ENCODE results near the gene TMPRSS2. TPM values are rescaled to one million over a fixed set of nuclear protein-coding genes. Genes with fewer than 3 reads are reported as not detected.

TMPRSS2 gene
- total and polyA plus RNA-seq, 2 donors from 2014 or later: 32.8 to 55.0 TPM

DNA sequence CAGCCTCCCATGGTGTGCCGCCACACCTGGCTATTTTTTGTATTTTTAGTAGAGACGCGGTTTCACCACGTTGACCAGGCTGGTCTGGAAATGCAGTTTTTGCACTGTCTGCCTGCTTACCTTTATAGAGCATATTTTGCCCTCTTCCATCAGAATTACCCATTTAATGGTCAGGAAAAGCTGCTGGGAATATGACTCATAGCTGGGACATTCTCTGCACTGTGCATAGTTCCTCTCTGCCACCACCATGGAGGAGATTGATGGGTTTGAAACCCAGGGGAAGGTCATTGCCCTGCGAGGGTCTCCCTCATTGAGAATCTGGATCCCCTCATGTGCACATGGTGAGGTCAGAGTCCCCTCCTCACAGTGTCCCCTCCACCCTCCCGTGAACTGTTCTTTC, 49.8 kb downstream of the TMPRSS2 start:
- no peak for DNase-seq
- H3K27me3 ChIP-seq (ENCODE audit: control insufficient read depth, insufficient read depth, low read length): no peaks in the 10 kb centered on the region
- peaks cover 0 to 12% (median 0%) of the 10 kb centered on the region in 3 donors for H3K36me3 ChIP-seq (ENCODE audit: control insufficient read depth in 2 of 3, insufficient read depth in 3 of 3, low read length in 3 of 3)
- H3K4me3 ChIP-seq (ENCODE audit: low read length in 3 of 3): no peak overlapping the region
- peaks cover 0 to 3% (median 0%) of the 10 kb centered on the region in 3 donors for H3K4me1 ChIP-seq (ENCODE audit: control insufficient read depth in 2 of 3, insufficient read depth in 2 of 3, low read depth in 1 of 3, low read length in 3 of 3)
- H3K27ac ChIP-seq (ENCODE audit: low read depth in 2 of 2, low read length in 2 of 2): no peak overlapping the region
- no peak for FAIRE-seq
- H3K9ac ChIP-seq (ENCODE audit: low read length in 3 of 3): no peak overlapping the region
- intact Hi-C loops (cut with DNase I): loop anchor here (10.0 kb wide), 1 partner anchor 173 kb away; no protein-coding TSS in a partner anchor
- TF ChIP-seq, protein P1, sequence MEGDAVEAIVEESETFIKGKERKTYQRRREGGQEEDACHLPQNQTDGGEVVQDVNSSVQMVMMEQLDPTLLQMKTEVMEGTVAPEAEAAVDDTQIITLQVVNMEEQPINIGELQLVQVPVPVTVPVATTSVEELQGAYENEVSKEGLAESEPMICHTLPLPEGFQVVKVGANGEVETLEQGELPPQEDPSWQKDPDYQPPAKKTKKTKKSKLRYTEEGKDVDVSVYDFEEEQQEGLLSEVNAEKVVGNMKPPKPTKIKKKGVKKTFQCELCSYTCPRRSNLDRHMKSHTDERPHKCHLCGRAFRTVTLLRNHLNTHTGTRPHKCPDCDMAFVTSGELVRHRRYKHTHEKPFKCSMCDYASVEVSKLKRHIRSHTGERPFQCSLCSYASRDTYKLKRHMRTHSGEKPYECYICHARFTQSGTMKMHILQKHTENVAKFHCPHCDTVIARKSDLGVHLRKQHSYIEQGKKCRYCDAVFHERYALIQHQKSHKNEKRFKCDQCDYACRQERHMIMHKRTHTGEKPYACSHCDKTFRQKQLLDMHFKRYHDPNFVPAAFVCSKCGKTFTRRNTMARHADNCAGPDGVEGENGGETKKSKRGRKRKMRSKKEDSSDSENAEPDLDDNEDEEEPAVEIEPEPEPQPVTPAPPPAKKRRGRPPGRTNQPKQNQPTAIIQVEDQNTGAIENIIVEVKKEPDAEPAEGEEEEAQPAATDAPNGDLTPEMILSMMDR (IDR thresholded peaks at IDR 0.05; ENCODE audit: borderline replicate concordance, extremely low read depth, insufficient read depth): no peak
- no peaks in the 10 kb centered on the region for H3K9me3 ChIP-seq (ENCODE audit: control insufficient read depth in 2 of 3, insufficient read depth in 1 of 3, low read length in 3 of 3)

DNA sequence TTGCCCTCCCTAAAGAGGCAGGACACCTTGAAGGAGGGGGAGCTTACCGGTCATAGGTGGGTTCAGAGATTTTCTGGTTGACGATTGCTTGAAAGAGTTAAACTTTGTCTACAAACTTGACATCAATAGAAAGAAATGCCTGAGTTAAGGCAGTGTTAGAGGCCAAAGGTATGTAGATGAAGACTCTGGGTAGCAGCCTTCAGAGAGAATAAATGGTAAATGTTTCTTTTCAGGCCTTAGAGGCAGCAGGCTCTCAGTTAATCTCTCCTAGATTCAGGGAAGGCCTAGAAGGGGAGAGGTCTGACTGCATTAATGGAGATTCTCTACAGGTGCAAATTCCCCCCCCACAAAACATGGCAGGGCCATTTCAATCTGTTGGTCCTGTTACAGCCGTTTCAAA, 54.2 kb downstream of the TMPRSS2 start:
- DNase-seq: no peak
- Histone ChIP-seq H3K27me3 (ENCODE audit: control insufficient read depth, insufficient read depth, low read length) (no peaks in the 10 kb centered on the region), H3K4me1 (ENCODE audit: control insufficient read depth in 2 of 3, insufficient read depth in 2 of 3, low read depth in 1 of 3, low read length in 3 of 3) (no peaks in the 10 kb centered on the region), H3K36me3 (ENCODE audit: control insufficient read depth in 2 of 3, insufficient read depth in 3 of 3, low read length in 3 of 3) (peaks cover 0 to 20% (median 0%) of the 10 kb centered on the region in 3 donors), H3K9me3 (ENCODE audit: control insufficient read depth in 2 of 3, insufficient read depth in 1 of 3, low read length in 3 of 3) (no peaks in the 10 kb centered on the region), H3K4me3 (ENCODE audit: low read length in 3 of 3) (no peak overlapping the region), H3K9ac (ENCODE audit: low read length in 3 of 3) (no peak overlapping the region), H3K27ac (ENCODE audit: low read depth in 2 of 2, low read length in 2 of 2) (no peak overlapping the region)
- FAIRE-seq: no peak
- TF ChIP-seq, protein P1 (IDR thresholded peaks at IDR 0.05; ENCODE audit: borderline replicate concordance, extremely low read depth, insufficient read depth): no peak
- intact Hi-C loops (cut with DNase I): loop anchor here (10.0 kb wide), 1 partner anchor 169 kb away; no protein-coding TSS in a partner anchor

DNA sequence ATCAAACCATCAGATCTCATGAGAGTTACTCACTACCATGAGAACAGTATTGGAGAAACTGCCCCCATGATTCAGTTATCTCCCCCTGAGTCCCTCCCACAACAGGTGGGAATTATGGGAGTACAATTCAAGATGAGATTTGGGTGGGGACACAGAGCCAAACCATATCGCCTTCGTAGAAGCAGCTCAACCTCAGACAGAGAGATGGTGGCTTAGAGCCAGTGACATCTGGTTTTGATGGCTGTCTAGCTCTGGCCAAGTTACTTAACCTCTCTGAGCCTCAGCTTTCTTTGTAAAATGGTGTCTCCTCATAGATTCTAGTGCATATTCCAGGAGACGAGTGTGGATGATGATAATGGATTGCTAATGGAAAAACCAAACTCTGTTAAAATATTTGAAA, 54.8 kb downstream of the TMPRSS2 start:
- FAIRE-seq (no peak), DNase-seq (no peak)
- Histone ChIP-seq H3K9ac (ENCODE audit: low read length in 3 of 3) (no peak overlapping the region), H3K9me3 (ENCODE audit: control insufficient read depth in 2 of 3, insufficient read depth in 1 of 3, low read length in 3 of 3) (no peaks in the 10 kb centered on the region), H3K36me3 (ENCODE audit: control insufficient read depth in 2 of 3, insufficient read depth in 3 of 3, low read length in 3 of 3) (peaks cover 0 to 17% (median 0%) of the 10 kb centered on the region in 3 donors), H3K27me3 (ENCODE audit: control insufficient read depth, insufficient read depth, low read length) (no peaks in the 10 kb centered on the region), H3K27ac (ENCODE audit: low read depth in 2 of 2, low read length in 2 of 2) (no peak overlapping the region), H3K4me1 (ENCODE audit: control insufficient read depth in 2 of 3, insufficient read depth in 2 of 3, low read depth in 1 of 3, low read length in 3 of 3) (no peaks in the 10 kb centered on the region), H3K4me3 (ENCODE audit: low read length in 3 of 3) (no peak overlapping the region)
- intact Hi-C loops (cut with DNase I): loop anchor here (10.0 kb wide), 1 partner anchor 168 kb away; no protein-coding TSS in a partner anchor
- TF ChIP-seq, protein P1 (IDR thresholded peaks at IDR 0.05; ENCODE audit: borderline replicate concordance, extremely low read depth, insufficient read depth): no peak

Measured in kidney (tissue), 14 donors.